OCI-LY1 (cell line): Measurements from ENCODE around the gene PGRMC2.

Experiments used
- EZH2 ChIP-seq: fragments of 200-600 bp; sonication (generic), shearing (Covaris generic); IDR thresholded peaks from 2 replicates; pipeline ENCODE4 v1.8.0; 2017; ENCODE audit warnings: borderline replicate concordance, mixed run types, mild to moderate bottlenecking, antibody characterized with exemption, low read length, moderate library complexity, mixed read lengths
- TF ChIP-seq, protein P1 (sequence below): fragments of 200-600 bp; sonication (generic), shearing (Covaris generic); IDR thresholded peaks from 2 replicates; pipeline ENCODE4 v1.5.1; 2017; ENCODE audit warnings: mild to moderate bottlenecking, antibody characterized with exemption, low read length, moderate library complexity, mixed read lengths

DNA sequence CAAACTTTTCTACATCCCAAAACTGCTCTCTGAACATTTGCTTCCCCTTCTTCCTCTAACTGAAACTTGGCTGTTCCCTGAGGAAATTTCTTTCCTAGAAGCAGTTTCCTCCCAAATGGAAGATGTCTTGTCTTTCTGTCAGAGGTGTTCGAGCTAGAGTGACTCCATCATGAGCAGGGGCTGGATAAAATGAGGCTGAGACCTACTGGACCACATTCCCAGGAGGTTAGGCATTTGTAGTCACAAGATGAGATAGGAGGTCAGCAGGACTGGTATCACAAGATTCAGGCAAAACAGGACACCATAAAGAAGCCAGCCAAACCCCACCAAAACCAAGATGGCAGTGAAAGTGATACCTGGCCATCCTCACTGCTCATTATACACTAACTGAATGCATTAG is 35.8 kb upstream of the PGRMC2 start:
- TF ChIP-seq EZH2: no peak
- TF ChIP-seq, protein P1, sequence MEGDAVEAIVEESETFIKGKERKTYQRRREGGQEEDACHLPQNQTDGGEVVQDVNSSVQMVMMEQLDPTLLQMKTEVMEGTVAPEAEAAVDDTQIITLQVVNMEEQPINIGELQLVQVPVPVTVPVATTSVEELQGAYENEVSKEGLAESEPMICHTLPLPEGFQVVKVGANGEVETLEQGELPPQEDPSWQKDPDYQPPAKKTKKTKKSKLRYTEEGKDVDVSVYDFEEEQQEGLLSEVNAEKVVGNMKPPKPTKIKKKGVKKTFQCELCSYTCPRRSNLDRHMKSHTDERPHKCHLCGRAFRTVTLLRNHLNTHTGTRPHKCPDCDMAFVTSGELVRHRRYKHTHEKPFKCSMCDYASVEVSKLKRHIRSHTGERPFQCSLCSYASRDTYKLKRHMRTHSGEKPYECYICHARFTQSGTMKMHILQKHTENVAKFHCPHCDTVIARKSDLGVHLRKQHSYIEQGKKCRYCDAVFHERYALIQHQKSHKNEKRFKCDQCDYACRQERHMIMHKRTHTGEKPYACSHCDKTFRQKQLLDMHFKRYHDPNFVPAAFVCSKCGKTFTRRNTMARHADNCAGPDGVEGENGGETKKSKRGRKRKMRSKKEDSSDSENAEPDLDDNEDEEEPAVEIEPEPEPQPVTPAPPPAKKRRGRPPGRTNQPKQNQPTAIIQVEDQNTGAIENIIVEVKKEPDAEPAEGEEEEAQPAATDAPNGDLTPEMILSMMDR: no peak
